ENCODE results near the gene TPD52L1. TPM values are rescaled to one million over a fixed set of nuclear protein-coding genes. Genes with fewer than 3 reads are reported as not detected.

TPD52L1 gene
- total and polyA plus RNA-seq, 2 of the 13 experiments (the other 11 are each of a cell fraction or from before 2014, with no cell fraction given), result 0.49 to 0.53 TPM

DNA sequence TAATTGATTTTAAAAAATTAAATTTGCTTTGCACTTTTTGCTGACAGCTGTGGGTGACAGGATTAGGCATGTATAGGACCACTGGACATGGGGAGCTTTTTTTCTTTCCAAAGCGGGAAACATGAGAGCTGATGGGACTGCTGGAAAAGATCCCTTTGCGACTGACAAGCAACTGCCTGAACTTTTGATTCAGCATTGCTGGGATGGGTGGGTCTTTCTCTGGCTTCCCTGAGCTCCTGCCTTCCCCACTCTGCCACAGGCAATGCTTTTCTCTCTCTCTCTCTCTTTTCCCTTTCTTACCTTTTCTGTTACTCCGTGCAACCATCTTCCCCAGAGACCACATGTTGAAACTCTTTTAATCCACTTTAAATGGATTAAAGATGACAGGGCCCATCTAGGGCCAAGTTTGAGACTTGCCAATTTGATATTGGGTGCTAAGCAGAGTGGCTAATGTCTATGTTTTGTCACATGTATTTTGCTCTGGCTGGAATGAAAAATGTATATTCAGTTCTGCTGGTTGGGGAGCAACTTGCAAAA, 33.5 kb upstream of the TPD52L1 start:
- no peak overlapping the region for H3K9ac ChIP-seq (ENCODE audit: insufficient read depth, low read depth, low read length)
- no peaks in the 10 kb centered on the region for H3K79me2 ChIP-seq (ENCODE audit: insufficient read depth, low read length)
- BruUV-seq (replicated peaks), result no TSS peak
- ATAC-seq, result no peak
- intact Hi-C loops (cut with micrococcal nuclease; ENCODE audit: unreplicated experiment), result no loop called here
- no peak overlapping the region for H3K4me3 ChIP-seq (replicated peaks in 1 of 3; ENCODE audit: insufficient read depth in 1 of 3, low read depth in 2 of 3, low read length in 3 of 3)
- no peak for FAIRE-seq
- ChIA-PET CTCF (ENCODE audit: low intra/inter-chr PET ratio, low total read pairs) (no interaction called here), POLR2A (no interaction called here)
- no peak overlapping the region for H3K4me2 ChIP-seq (ENCODE audit: low read depth, low read length)
- H3K36me3 ChIP-seq (replicated peaks in 1 of 2; ENCODE audit: control insufficient read depth in 1 of 2, insufficient read depth in 2 of 2, low read length in 2 of 2), result no peaks in the 10 kb centered on the region
- H3K4me1 ChIP-seq (ENCODE audit: insufficient read depth, low read length), result peaks cover 10% of the 10 kb centered on the region; the same call in 1 of the 2 replicates
- H3K27ac ChIP-seq (ENCODE audit: extremely low read length, insufficient read depth, low read length), result no peak overlapping the region
- no peak for DNase-seq (ENCODE audit: low spot score)
- no peak overlapping the region for H2AFZ ChIP-seq (ENCODE audit: low read length)
- no peaks in the 10 kb centered on the region for H3K9me3 ChIP-seq (ENCODE audit: low read length)
- in situ Hi-C loops (cut with HindIII; ENCODE audit: extremely low pct_ligation_motif_present, low pct_unique_long_range_greater_than_20kb), result no loop called here
- 34% methylated on average over 3 of the region's 3 CpGs for WGBS (ENCODE audit: low lambda C conversion rate)
- H4K20me1 ChIP-seq (ENCODE audit: insufficient read depth, low read length), result no peaks in the 10 kb centered on the region
- H3K27me3 ChIP-seq (ENCODE audit: control insufficient read depth in 1 of 2, insufficient read depth in 2 of 2, low read length in 2 of 2), result peaks cover 0 to 3% of the 10 kb centered on the region in 2 experiments; a peak in 2 of 5 replicates
- no peak for TF ChIP-seq KMT2B (CRISPR knock-in tag; IDR thresholded peaks at IDR 0.05)
- TF ChIP-seq, protein P1, sequence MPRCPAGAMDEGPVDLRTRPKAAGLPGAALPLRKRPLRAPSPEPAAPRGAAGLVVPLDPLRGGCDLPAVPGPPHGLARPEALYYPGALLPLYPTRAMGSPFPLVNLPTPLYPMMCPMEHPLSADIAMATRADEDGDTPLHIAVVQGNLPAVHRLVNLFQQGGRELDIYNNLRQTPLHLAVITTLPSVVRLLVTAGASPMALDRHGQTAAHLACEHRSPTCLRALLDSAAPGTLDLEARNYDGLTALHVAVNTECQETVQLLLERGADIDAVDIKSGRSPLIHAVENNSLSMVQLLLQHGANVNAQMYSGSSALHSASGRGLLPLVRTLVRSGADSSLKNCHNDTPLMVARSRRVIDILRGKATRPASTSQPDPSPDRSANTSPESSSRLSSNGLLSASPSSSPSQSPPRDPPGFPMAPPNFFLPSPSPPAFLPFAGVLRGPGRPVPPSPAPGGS (CRISPR knock-in tag; IDR thresholded peaks at IDR 0.05), result no peak
- no peak for TF ChIP-seq NCOA1 (CRISPR knock-in tag; IDR thresholded peaks at IDR 0.05)
- TF ChIP-seq, protein P2, sequence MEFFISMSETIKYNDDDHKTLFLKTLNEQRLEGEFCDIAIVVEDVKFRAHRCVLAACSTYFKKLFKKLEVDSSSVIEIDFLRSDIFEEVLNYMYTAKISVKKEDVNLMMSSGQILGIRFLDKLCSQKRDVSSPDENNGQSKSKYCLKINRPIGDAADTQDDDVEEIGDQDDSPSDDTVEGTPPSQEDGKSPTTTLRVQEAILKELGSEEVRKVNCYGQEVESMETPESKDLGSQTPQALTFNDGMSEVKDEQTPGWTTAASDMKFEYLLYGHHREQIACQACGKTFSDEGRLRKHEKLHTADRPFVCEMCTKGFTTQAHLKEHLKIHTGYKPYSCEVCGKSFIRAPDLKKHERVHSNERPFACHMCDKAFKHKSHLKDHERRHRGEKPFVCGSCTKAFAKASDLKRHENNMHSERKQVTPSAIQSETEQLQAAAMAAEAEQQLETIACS (CRISPR knock-in tag; IDR thresholded peaks at IDR 0.05), result no peak
- TF ChIP-seq DNMT1 (CRISPR knock-in tag; IDR thresholded peaks at IDR 0.05), result no peak
- TF ChIP-seq SP1 (IDR thresholded peaks at IDR 0.05), result no peak
- TF ChIP-seq SP1 (CRISPR knock-in tag; IDR thresholded peaks at IDR 0.05), result no peak
- no peak for TF ChIP-seq CCAR2 (optimal IDR thresholded peaks at IDR 0.05; ENCODE audit: low read depth, low read length)
- no peak for TF ChIP-seq ZHX2 (IDR thresholded peaks at IDR 0.05; ENCODE audit: low read depth)
- TF ChIP-seq ZHX2 (CRISPR knock-in tag; IDR thresholded peaks at IDR 0.05; ENCODE audit: borderline replicate concordance), result no peak
- TF ChIP-seq, protein P3, sequence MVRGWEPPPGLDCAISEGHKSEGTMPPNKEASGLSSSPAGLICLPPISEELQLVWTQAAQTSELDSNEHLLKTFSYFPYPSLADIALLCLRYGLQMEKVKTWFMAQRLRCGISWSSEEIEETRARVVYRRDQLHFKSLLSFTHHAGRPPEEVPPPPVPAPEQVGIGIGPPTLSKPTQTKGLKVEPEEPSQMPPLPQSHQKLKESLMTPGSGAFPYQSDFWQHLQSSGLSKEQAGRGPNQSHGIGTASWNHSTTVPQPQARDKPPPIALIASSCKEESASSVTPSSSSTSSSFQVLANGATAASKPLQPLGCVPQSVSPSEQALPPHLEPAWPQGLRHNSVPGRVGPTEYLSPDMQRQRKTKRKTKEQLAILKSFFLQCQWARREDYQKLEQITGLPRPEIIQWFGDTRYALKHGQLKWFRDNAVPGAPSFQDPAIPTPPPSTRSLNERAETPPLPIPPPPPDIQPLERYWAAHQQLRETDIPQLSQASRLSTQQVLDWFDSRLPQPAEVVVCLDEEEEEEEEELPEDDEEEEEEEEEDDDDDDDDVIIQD (CRISPR knock-in tag; IDR thresholded peaks at IDR 0.05; ENCODE audit: low read depth), result no peak
- no peak for TF ChIP-seq ZNF800 (CRISPR knock-in tag; IDR thresholded peaks at IDR 0.05)
